ENCODE measurements around the gene TEX14. TPM values are rescaled to one million over a fixed set of nuclear protein-coding genes. Genes with fewer than 3 reads are reported as not detected.

The TEX14 gene
- total RNA-seq, 4 donors from 2014 or later: under 0.01 to 0.21 TPM; not detected in 2

- Histone ChIP-seq H3K9me3 (no peaks in the 10 kb centered on the region), H3K4me3 (no peak overlapping the region), H3K27me3 (no peaks in the 10 kb centered on the region), H3K4me1 (peaks cover 0 to 26% (median 8%) of the 10 kb centered on the region in 4 donors), H3K27ac (peak overlapping the region in 2 of 4 donors; percentile 31 to 60), H3K36me3 (no peaks in the 10 kb centered on the region)
- WGBS, 2 donors: 7 to 13% methylated on average over 7 of the region's 7 CpGs
- peak; percentile 60 to 64 for DNase-seq (ENCODE audit: low spot score in 2 of 2)
- TF ChIP-seq POLR2A (IDR thresholded peaks at IDR 0.05) (no peak), CTCF (IDR thresholded peaks at IDR 0.05) (peak; percentile 50 to 61 (median 56)), EP300 (IDR thresholded peaks at IDR 0.05) (peak in 1 of 2 donors; percentile 73)
Measured at GRCh38 chr17:58577696-58578095, 114.1 kb downstream of the TEX14 start.

GRCh38 chr17:58576679-58577367 lies 115.0 kb downstream of the TEX14 start:
- no peak for DNase-seq (ENCODE audit: low spot score in 2 of 2)
- no peak overlapping the region for H3K4me3 ChIP-seq
- H3K36me3 ChIP-seq: no peaks in the 10 kb centered on the region
- H3K9me3 ChIP-seq: no peaks in the 10 kb centered on the region
- H3K27me3 ChIP-seq: no peaks in the 10 kb centered on the region
- peak overlapping the region in 1 of 4 donors; percentile 60 for H3K27ac ChIP-seq
- TF ChIP-seq EP300 (IDR thresholded peaks at IDR 0.05) (no peak), POLR2A (IDR thresholded peaks at IDR 0.05) (no peak), CTCF (IDR thresholded peaks at IDR 0.05) (no peak)
- WGBS, 2 donors: 42 to 48% methylated on average over 3 of the region's 3 CpGs
- H3K4me1 ChIP-seq: peaks cover 0 to 26% (median 8%) of the 10 kb centered on the region in 4 donors

GRCh38 chr17:58575511-58575910 lies 116.3 kb downstream of the TEX14 start:
- H3K4me1 ChIP-seq: peaks cover 0 to 26% (median 8%) of the 10 kb centered on the region in 4 donors
- DNase-seq (ENCODE audit: low spot score in 2 of 2): no peak
- no peaks in the 10 kb centered on the region for H3K36me3 ChIP-seq
- H3K9me3 ChIP-seq: no peaks in the 10 kb centered on the region
- no peak overlapping the region for H3K4me3 ChIP-seq
- no peak for TF ChIP-seq POLR2A (IDR thresholded peaks at IDR 0.05)
- no peak for TF ChIP-seq CTCF (IDR thresholded peaks at IDR 0.05)
- TF ChIP-seq EP300 (IDR thresholded peaks at IDR 0.05): no peak
- no peak overlapping the region for H3K27ac ChIP-seq
- 11 to 18% methylated on average over 1 of the region's 1 CpG for WGBS, 2 donors
- H3K27me3 ChIP-seq: no peaks in the 10 kb centered on the region

GRCh38 chr17:58574025-58574424 lies 117.8 kb downstream of the TEX14 start:
- Histone ChIP-seq H3K4me3 (no peak overlapping the region), H3K9me3 (no peaks in the 10 kb centered on the region), H3K4me1 (peaks cover 0 to 26% (median 8%) of the 10 kb centered on the region in 4 donors), H3K36me3 (no peaks in the 10 kb centered on the region), H3K27me3 (no peaks in the 10 kb centered on the region), H3K27ac (no peak overlapping the region)
- WGBS, 2 donors: 72 to 75% methylated on average over 4 of the region's 4 CpGs
- TF ChIP-seq POLR2A (IDR thresholded peaks at IDR 0.05) (no peak), CTCF (IDR thresholded peaks at IDR 0.05) (no peak), EP300 (IDR thresholded peaks at IDR 0.05) (no peak)
- DNase-seq (ENCODE audit: low spot score in 2 of 2): no peak

GRCh38 chr17:58572846-58573245 lies 119.0 kb downstream of the TEX14 start:
- Histone ChIP-seq H3K9me3 (no peaks in the 10 kb centered on the region), H3K4me1 (peaks cover 0 to 23% (median 6%) of the 10 kb centered on the region in 4 donors), H3K27me3 (no peaks in the 10 kb centered on the region), H3K27ac (no peak overlapping the region), H3K4me3 (no peak overlapping the region), H3K36me3 (no peaks in the 10 kb centered on the region)
- WGBS, 2 donors: 70 to 91% methylated on average over 3 of the region's 3 CpGs
- TF ChIP-seq EP300 (IDR thresholded peaks at IDR 0.05) (no peak), CTCF (IDR thresholded peaks at IDR 0.05) (no peak), POLR2A (IDR thresholded peaks at IDR 0.05) (no peak)
- DNase-seq (ENCODE audit: low spot score in 2 of 2): no peak
